Naive B cell (primary cell): ENCODE measurements around the gene USP36. TPM values are rescaled to one million over a fixed set of nuclear protein-coding genes. Genes with fewer than 3 reads are reported as not detected.

ENCODE experiments used
- ATAC-seq, 2 donors: fragments of 150-1000 bp; cut with Tn5 transposase; 2 replicates each; pipeline ENCODE4 v1.10.0; 2021; ENCODE audit warnings: low read depth in 2 of 2, mild to moderate bottlenecking in 2 of 2, moderate library complexity in 2 of 2
- DNase-seq: peaks from one replicate; pipeline ENCODE4 v3.0.0; 2022
- H3K27ac Mint-ChIP-seq, 6 donors: one replicate each; pipeline ENCODE4 v1.8.0; 2020 to 2022; ENCODE audit warnings: mild to moderate bottlenecking in 6 of 6, mixed read lengths in 6 of 6, moderate library complexity in 5 of 6, inconsistent platforms in 2 of 6
- H3K27me3 Mint-ChIP-seq, 3 donors: one replicate each; pipeline ENCODE4 v1.8.0; 2021 to 2022; ENCODE audit warnings: mixed read lengths in 3 of 3, mild to moderate bottlenecking in 1 of 3
- H3K36me3 Mint-ChIP-seq, 2 donors: one replicate each; pipeline ENCODE4 v1.8.0; 2020 to 2022; ENCODE audit warnings: mixed read lengths in 2 of 2, inconsistent platforms in 1 of 2, mild to moderate bottlenecking in 1 of 2
- H3K4me1 Mint-ChIP-seq, 3 donors: one replicate each; pipeline ENCODE4 v1.8.0; 2020 to 2022; ENCODE audit warnings: mixed read lengths in 3 of 3, inconsistent platforms in 1 of 3, mild to moderate bottlenecking in 1 of 3, moderate library complexity in 1 of 3
- H3K4me3 Mint-ChIP-seq, 8 donors: one replicate each; pipeline ENCODE4 v1.8.0; 2020 to 2022; ENCODE audit warnings: mild to moderate bottlenecking in 8 of 8, mixed read lengths in 8 of 8, moderate library complexity in 8 of 8, inconsistent platforms in 2 of 8
- H3K9me3 Mint-ChIP-seq, 7 donors: one replicate each; pipeline ENCODE4 v1.8.0; 2020 to 2022; ENCODE audit warnings: mixed read lengths in 7 of 7, mild to moderate bottlenecking in 5 of 7, inconsistent platforms in 2 of 7, moderate library complexity in 1 of 7
- polyA plus RNA-seq, 6 donors: library from polyadenylated mRNA; unstranded; fragments of 300-500 nt; fragmentation: Illumina TruSeq; gene quantifications; one replicate each; pipeline ENCODE4 v1.2.3, GENCODE V29; 2021; ENCODE audit warnings: low read depth in 6 of 6

Gene USP36
- polyA plus RNA-seq, 6 donors from 2014 or later = 14.9 to 37.9 (median 24.5) TPM

DNA sequence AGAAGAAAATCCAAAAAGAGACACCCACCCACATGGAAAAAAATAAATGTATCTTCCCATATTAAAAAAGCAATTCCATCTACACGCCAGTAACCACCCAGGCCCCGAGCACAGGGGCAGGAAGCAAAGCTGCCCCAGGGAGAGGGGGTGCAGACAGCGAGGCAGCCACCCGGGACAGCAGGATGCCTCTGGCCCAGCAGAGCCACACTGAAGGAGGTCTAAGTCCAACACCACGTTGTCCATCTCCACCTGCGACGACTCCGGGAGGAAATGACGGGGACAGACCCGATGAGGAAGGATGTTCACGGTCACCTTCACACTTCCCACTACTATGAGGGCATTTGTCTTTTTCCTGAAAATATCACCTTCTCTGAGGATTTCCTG, 44.1 kb downstream of the USP36 start:
- Mint-ChIP-seq H3K9me3 (no peaks in the 10 kb centered on the region), H3K36me3 (peaks cover 27 to 30% of the 10 kb centered on the region in 2 donors), H3K4me3 (no peak overlapping the region), H3K4me1 (peaks cover 13 to 21% (median 14%) of the 10 kb centered on the region in 3 donors), H3K27ac (peak overlapping the region in 2 of 6 donors; percentile 15 to 60), H3K27me3 (no peaks in the 10 kb centered on the region)
- no peak for ATAC-seq
- DNase-seq = no peak

DNA sequence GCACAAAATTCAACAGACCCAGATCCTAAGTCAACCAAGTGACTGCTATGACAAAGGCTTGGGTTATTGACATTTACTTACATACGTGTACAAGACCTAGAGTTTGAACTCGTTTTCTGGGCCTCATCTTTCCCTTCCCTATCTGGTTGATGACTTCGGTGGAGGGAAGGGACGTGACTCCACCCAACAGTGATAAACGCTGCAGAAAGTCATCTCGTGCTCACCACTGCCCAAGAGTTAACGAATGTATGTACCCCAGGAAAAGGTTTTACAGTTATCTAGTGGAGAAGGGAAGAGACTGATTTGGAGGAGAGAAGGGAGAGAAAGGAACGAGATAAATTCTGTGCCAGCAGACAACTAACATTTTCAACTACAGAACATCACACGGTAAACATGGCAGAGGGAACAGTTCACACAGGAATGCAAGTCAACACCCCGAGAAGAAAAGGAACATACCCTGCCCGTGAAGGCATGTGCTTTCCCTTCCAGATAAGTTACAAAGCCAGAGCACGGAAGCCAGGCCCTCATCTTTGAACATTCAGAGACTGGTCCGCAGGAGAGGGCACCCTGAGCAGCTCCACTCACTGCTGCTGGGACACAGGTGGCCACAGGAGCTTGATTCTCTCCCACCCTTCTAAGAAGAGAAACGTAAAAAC, 44.6 kb downstream of the USP36 start:
- ATAC-seq (no peak), DNase-seq (no peak)
- H3K36me3 Mint-ChIP-seq = peaks cover 27 to 30% of the 10 kb centered on the region in 2 donors
- no peaks in the 10 kb centered on the region for H3K27me3 Mint-ChIP-seq
- peaks cover 13 to 21% (median 14%) of the 10 kb centered on the region in 3 donors for H3K4me1 Mint-ChIP-seq
- peak overlapping the region in 2 of 6 donors; percentile 60 to 96 for H3K27ac Mint-ChIP-seq
- H3K9me3 Mint-ChIP-seq = no peaks in the 10 kb centered on the region
- no peak overlapping the region for H3K4me3 Mint-ChIP-seq

DNA sequence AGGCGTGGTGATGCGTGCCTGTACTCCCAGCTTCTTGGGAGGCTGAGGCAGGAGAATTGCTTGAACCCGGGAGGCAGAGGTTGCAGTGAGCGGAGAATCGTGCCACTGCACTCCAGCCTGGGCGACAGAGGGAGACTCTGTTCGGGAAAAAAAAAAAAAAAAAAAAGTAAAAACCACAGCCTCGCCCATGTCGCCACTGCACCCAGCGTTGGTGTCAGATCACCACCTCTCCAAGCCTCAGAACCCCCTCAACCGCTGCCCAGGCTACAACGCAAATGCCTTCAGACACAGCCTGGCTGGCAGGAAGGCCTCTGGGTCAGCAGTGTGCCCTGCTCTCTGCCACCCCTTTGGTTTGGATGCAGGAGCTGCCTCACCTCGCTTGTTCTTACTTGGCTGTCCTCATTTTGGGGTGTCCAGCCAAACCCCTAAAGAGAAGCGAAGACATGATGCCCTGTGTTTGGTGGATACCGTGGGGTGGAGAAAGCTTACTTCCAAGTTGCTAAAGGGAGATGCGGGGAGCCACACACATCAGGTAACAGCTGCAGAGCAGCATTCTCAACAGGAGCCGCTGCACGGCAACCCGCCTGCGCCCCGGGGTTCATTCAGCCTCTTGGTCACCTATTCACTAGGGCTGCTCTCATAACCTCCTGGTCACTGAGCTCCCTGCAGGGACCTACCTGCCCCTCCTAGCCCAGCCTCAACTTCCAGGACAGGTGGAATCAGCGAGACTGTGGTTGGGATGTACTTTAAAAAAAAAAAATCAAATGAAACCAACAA, 45.6 kb downstream of the USP36 start:
- no peaks in the 10 kb centered on the region for H3K9me3 Mint-ChIP-seq
- H3K4me3 Mint-ChIP-seq = peak overlapping the region in 1 of 8 donors; percentile 35
- H3K36me3 Mint-ChIP-seq = peaks cover 27 to 30% of the 10 kb centered on the region in 2 donors
- peaks cover 8 to 17% (median 11%) of the 10 kb centered on the region in 3 donors for H3K4me1 Mint-ChIP-seq
- DNase-seq (no peak), ATAC-seq (no peak)
- H3K27me3 Mint-ChIP-seq = no peaks in the 10 kb centered on the region
- no peak overlapping the region for H3K27ac Mint-ChIP-seq

DNA sequence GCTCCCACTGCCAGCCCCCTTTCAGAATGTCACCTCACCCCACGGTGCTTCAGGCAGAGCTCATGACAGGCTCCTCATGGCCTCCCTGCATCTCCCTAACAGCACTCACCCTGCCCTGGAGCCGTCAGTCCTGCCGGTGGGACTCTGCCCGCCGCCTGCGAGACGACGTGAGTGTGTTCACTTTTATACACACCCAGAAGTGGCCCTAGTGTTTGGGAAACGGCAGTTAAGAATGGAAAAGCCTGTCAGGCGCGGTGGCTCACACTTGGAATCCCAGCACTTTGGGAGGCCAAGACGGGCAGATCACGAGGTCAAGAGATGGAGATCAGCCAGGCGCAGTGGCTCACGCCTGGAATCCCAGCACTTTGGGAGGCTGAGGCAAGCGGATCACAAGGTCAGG, 46.2 kb downstream of the USP36 start:
- H3K36me3 Mint-ChIP-seq = peaks cover 27 to 28% of the 10 kb centered on the region in 2 donors
- H3K27me3 Mint-ChIP-seq = no peaks in the 10 kb centered on the region
- DNase-seq (no peak), ATAC-seq (no peak)
- peaks cover 8 to 21% (median 15%) of the 10 kb centered on the region in 3 donors for H3K4me1 Mint-ChIP-seq
- peak overlapping the region in 4 of 6 donors; percentile 17 to 83 (median 30) for H3K27ac Mint-ChIP-seq
- H3K9me3 Mint-ChIP-seq = no peaks in the 10 kb centered on the region
- H3K4me3 Mint-ChIP-seq = peak overlapping the region in 1 of 8 donors; percentile 35

DNA sequence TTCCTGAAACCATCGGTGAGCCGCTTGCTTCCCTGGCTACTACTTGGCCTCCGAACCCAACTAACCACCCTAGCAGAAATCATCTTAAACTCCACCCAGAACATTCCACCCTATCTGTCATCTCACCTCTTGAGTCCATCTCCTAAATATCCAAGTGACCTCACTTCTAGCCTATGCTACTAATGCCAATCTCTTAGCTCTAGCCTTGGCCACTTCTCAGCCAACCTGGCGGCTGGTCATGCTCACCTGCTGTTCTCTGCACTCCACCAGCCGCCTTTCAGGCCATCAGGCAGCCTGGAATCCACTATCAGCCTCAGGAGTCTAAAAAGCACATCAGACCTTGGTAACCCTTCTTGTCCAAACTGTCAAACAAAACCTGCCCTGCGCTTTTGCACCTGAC, 46.6 kb downstream of the USP36 start:
- Mint-ChIP-seq H3K4me1 (peaks cover 4 to 19% (median 12%) of the 10 kb centered on the region in 3 donors), H3K4me3 (no peak overlapping the region), H3K27me3 (no peaks in the 10 kb centered on the region), H3K9me3 (no peaks in the 10 kb centered on the region), H3K27ac (peak overlapping the region in 1 of 6 donors; percentile 17), H3K36me3 (peaks cover 24 to 25% of the 10 kb centered on the region in 2 donors)
- DNase-seq (no peak), ATAC-seq (no peak)

DNA sequence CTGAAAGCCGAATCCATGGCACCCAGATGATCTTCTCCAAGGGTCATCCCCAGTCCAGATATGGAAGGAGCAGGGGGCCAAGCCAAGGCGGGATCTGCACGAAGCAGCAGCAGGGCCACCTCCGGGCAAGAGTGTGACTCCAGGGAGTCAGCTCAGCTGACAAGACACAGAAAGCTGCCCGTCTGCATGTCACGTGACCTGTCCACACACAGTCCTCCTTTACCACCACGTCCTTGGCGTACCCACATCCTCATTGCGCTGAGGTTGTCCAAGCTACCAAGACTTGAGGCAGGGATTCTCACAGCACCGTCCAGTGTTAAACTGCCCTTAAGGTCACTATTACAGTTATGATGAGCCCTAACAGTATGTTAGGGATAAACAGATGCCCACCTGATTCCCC, 47.2 kb downstream of the USP36 start:
- Mint-ChIP-seq H3K36me3 (peaks cover 18 to 20% of the 10 kb centered on the region in 2 donors), H3K27ac (peak overlapping the region in 1 of 6 donors; percentile 17), H3K4me1 (peaks cover 0 to 17% (median 8%) of the 10 kb centered on the region in 3 donors), H3K27me3 (no peaks in the 10 kb centered on the region), H3K4me3 (no peak overlapping the region), H3K9me3 (no peaks in the 10 kb centered on the region)
- DNase-seq (no peak), ATAC-seq (no peak)

DNA sequence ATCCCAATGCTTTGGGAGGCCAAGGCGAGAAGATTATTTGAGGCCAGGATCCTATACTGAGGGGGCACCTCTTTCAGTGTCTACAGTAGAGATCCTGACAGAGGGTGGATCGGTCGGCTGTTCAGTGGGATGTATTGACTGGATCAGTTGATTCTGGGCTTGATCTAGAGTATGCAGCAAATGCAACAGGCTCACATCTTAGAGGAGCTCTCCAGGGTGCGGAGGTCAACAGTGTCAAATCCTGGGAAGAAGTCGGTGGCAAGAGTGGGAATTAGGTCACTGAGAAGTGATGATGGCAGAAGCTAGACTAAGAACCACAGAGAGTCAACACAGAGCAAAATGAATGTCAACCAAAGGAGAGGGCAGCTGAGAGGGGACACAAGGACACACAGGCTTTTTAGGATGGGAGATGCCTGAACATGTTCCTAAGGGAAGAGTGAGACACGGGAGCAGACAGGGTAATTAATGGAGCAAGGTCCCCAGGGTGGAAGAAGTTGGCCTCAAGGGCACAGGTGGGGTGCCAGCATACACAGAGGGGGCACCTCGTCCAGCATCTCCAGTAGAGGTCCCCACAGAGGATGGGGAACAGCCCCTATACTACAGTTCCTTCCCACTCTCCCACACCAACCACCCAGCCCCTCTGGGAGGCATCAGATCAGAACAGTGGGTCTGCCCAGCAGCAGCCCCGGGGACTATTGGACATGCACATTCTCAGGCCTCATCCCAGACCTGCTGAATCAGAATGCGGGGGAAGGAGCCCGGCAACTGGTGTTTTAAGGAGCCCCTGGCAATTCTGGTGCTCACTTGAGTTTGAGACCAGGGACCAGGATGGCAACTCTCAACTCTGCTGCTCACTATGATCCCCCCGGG, 48.5 kb downstream of the USP36 start:
- ATAC-seq = no peak
- peaks cover 0 to 18% (median 8%) of the 10 kb centered on the region in 3 donors for H3K4me1 Mint-ChIP-seq
- H3K27me3 Mint-ChIP-seq = no peaks in the 10 kb centered on the region
- H3K4me3 Mint-ChIP-seq = peak overlapping the region in 1 of 8 donors; percentile 60
- no peaks in the 10 kb centered on the region for H3K9me3 Mint-ChIP-seq
- DNase-seq = no peak
- peaks cover 12 to 13% of the 10 kb centered on the region in 2 donors for H3K36me3 Mint-ChIP-seq
- peak overlapping the region in 2 of 6 donors; percentile 38 to 65 for H3K27ac Mint-ChIP-seq

DNA sequence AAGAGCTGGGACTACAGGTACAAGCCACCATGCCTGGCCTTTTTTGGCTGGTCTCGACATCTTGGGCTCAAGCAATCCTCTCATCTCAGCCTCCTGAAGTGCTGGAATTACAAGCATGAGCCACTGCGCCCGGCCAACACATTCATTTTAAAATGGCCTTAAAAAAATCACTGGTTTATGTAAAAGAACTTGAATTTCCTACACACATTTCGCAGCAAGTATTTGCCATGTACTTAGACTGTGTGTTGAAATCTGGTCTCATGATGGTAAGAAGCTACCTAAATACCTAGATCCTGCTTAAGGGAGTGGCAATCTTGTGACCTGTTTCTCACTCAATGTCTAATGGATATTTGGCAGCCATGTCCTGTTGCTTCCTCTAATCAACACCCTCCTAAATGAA, 50.1 kb downstream of the USP36 start:
- peaks cover 0 to 18% (median 8%) of the 10 kb centered on the region in 3 donors for H3K4me1 Mint-ChIP-seq
- H3K27ac Mint-ChIP-seq = peak overlapping the region in 2 of 6 donors; percentile 3 to 51
- no peak for DNase-seq
- no peaks in the 10 kb centered on the region for H3K36me3 Mint-ChIP-seq
- no peaks in the 10 kb centered on the region for H3K9me3 Mint-ChIP-seq
- no peak overlapping the region for H3K4me3 Mint-ChIP-seq
- no peaks in the 10 kb centered on the region for H3K27me3 Mint-ChIP-seq
- no peak for ATAC-seq

DNA sequence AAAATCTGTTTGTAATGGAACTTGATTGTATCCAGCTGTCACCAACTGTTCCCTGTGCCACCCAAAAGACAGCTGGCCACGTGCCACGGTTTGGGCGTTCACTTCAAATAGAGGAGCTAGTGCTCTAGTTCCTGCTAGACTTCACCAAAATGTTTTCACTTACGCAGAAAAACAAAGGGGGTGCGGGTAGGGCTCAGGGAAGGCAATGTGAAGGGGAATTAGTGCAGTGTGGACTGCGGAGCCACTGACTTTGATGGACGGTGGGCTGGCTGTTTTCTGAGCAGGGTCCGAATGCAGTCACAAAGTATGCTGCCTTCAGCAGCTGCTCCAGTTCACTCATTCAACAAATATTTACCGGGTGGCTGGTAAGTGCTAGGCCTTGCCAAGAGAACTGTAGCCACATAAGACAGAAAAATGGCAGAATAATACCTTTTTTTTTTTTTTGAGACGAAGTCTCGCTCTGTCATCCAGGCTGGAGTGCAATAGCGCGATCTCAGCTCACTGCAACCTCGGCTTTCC, 50.9 kb downstream of the USP36 start:
- no peak for DNase-seq
- Mint-ChIP-seq H3K27ac (peak overlapping the region in 2 of 6 donors; percentile 28 to 62), H3K9me3 (no peaks in the 10 kb centered on the region)

DNA sequence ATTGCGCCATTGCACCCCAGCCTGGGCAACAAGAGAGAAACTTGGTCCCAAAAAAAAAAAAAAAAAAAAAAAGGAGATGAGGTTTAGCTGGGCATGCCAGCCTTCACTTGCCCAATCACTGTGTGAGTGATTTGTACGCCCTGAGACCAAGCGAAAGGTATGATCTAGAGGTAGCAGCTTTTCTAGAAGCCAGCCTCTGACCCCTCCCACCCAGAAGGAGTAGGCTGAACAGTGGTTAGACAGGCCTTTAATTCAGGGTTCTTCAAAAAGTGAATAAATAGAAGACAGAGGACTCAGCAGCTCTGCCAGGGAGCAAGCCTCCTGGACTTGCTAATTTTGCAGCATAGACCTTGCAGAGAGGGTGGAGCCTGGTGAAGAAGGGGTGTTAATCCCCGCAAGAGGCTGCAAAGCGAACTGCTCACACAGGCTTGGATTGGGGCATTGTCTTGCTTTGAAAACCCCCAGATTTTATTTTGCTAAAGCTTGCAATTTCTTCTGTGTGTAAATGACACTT, 51.4 kb downstream of the USP36 start:
- peaks cover 0 to 15% (median 8%) of the 10 kb centered on the region in 3 donors for H3K4me1 Mint-ChIP-seq

More for the DNA sequence above, 50.9 kb downstream of the USP36 start:
- H3K4me1 Mint-ChIP-seq = peaks cover 0 to 18% (median 8%) of the 10 kb centered on the region in 3 donors
- H3K27me3 Mint-ChIP-seq = no peaks in the 10 kb centered on the region
- peak; percentile 28 to 57 for ATAC-seq
- H3K36me3 Mint-ChIP-seq = no peaks in the 10 kb centered on the region
- peak overlapping the region in 1 of 8 donors; percentile 14 for H3K4me3 Mint-ChIP-seq

DNA sequence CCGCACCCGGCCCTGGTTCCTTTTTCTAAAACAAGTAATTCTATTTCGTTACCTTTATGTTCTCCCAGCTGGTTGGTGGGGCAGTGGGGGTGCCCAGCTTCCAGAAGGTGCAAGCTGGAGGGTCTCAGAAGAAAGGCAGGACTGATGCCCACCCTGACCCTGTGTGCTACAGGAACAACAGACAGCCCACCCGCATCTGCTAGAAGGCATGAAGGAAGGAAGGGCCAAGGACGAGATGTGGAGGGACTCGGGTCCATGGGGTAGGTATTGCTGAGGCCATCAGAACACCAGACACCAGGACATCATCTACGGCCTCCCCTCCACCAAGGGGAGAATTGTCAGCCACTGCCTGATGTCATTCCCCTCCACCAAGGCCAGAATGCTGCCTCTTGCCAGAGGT, 52.2 kb downstream of the USP36 start:
- Mint-ChIP-seq H3K27ac (peak overlapping the region in 2 of 6 donors; percentile 71 to 81), H3K4me1 (peaks cover under 1 to 15% (median 15%) of the 10 kb centered on the region in 3 donors), H3K27me3 (no peaks in the 10 kb centered on the region), H3K36me3 (no peaks in the 10 kb centered on the region), H3K4me3 (peak overlapping the region in 1 of 8 donors; percentile 49), H3K9me3 (no peaks in the 10 kb centered on the region)
- ATAC-seq = no peak
- DNase-seq = no peak

More for the DNA sequence above, 51.4 kb downstream of the USP36 start:
- Mint-ChIP-seq H3K9me3 (no peaks in the 10 kb centered on the region), H3K36me3 (no peaks in the 10 kb centered on the region), H3K27ac (peak overlapping the region in 1 of 6 donors; percentile 40), H3K27me3 (no peaks in the 10 kb centered on the region), H3K4me3 (no peak overlapping the region)
- ATAC-seq = no peak
- DNase-seq = no peak

DNA sequence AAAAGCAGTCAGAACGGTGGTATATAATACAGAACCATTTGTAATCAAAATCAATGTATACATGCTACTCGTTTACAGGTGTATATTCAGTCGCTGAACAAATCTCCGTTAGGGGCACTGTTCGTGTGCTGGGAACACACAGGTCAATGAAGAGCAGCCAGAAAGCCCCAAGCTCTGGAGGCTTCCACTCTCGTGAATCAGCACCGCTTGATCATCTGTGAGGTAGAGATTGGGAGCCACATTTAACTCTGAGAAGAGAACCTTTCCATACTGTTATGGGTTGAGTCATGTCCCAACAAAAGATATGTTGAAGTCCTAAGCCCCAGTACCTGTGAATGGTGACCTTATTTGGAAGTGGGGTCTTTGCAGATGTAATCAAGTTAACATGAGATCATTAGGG, 53.2 kb downstream of the USP36 start:
- H3K36me3 Mint-ChIP-seq = no peaks in the 10 kb centered on the region
- peak overlapping the region in 1 of 6 donors; percentile 9 for H3K27ac Mint-ChIP-seq
- DNase-seq (no peak), ATAC-seq (no peak)
- no peaks in the 10 kb centered on the region for H3K27me3 Mint-ChIP-seq
- H3K4me1 Mint-ChIP-seq = peaks cover 10 to 23% (median 15%) of the 10 kb centered on the region in 3 donors
- peak overlapping the region in 1 of 8 donors; percentile 37 for H3K4me3 Mint-ChIP-seq
- H3K9me3 Mint-ChIP-seq = no peaks in the 10 kb centered on the region

DNA sequence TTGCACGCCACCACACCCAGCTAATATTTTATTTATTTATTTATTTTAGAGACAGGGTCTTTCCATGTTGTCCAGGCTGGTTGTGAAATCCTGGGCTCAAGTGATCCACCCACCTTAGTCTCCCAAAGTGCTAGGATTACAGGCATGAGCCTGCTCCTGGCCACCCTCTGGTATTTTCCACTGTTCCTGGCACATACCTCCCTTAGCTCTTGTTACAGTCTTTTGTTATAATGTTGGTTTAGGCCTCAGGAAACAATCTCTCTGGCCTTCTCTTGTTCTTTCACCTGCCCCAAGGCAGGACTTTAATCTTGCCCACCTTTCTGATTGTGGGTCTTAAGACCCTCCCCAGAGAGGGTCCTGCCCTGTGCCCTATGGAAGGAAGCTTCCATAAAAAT, 55.0 kb downstream of the USP36 start:
- H3K4me3 Mint-ChIP-seq = peak overlapping the region in 1 of 8 donors; percentile 64
- no peaks in the 10 kb centered on the region for H3K27me3 Mint-ChIP-seq
- ATAC-seq (no peak), DNase-seq (no peak)
- no peaks in the 10 kb centered on the region for H3K36me3 Mint-ChIP-seq
- H3K27ac Mint-ChIP-seq = no peak overlapping the region
- H3K4me1 Mint-ChIP-seq = peaks cover 10 to 24% (median 15%) of the 10 kb centered on the region in 3 donors
- H3K9me3 Mint-ChIP-seq = no peaks in the 10 kb centered on the region
